Neural crest cell (in vitro differentiated cells): Measurements from ENCODE around the gene IGF2R. TPM values are rescaled to one million over a fixed set of nuclear protein-coding genes. Genes with fewer than 3 reads are reported as not detected.

Experiments
- DNase-seq: peaks from one replicate; pipeline ENCODE4 v3.0.0; 2021; ENCODE audit warnings: low read depth, mixed read lengths, low spot score
- H3K27ac Mint-ChIP-seq: one replicate; pipeline ENCODE4 v1.8.0; 2021; ENCODE audit warnings: mild to moderate bottlenecking, mixed read lengths; ENCODE audit not compliant: unreplicated experiment
- H3K27me3 Mint-ChIP-seq: 2 replicates; pipeline ENCODE4 v1.8.0; 2021; ENCODE audit warnings: low read depth, mild to moderate bottlenecking, mixed read lengths
- H3K36me3 Mint-ChIP-seq: 2 replicates; pipeline ENCODE4 v1.8.0; 2021; ENCODE audit warnings: low read depth, mild to moderate bottlenecking, mixed read lengths
- H3K4me1 Mint-ChIP-seq: 2 replicates; pipeline ENCODE4 v1.8.0; 2021; ENCODE audit warnings: mixed read lengths
- H3K4me3 Mint-ChIP-seq: one replicate; pipeline ENCODE4 v1.8.0; 2021; ENCODE audit warnings: mild to moderate bottlenecking, mixed read lengths
- H3K9me3 Mint-ChIP-seq: 2 replicates; pipeline ENCODE4 v1.8.0; 2021; ENCODE audit warnings: mixed read lengths
- CTCF ChIP-seq: fragments of 200-600 bp; sonication (generic); conservative IDR thresholded peaks from 2 replicates; pipeline ENCODE4 v1.5.0; 2021; ENCODE audit warnings: antibody characterized with exemption, mild to moderate bottlenecking
- total RNA-seq: library from RNA; stranded (reverse); gene quantifications from 2 replicates; pipeline ENCODE4 v1.2.1, GENCODE V29; 2021

Gene IGF2R
- total RNA-seq, 1 donor from 2014 or later, result 97.3 TPM

- Mint-ChIP-seq H3K9me3 (peaks cover 3% of the 10 kb centered on the region), H3K27me3 (no peaks in the 10 kb centered on the region), H3K4me3 (no peak overlapping the region), H3K27ac (no peak overlapping the region), H3K4me1 (peaks cover 14% of the 10 kb centered on the region), H3K36me3 (peaks cover 37% of the 10 kb centered on the region)
- no peak for TF ChIP-seq CTCF
- no peak for DNase-seq
These were observed 148.3 kb downstream of the IGF2R start for GRCh38 chr6:160117137-160117536.

GRCh38 chr6:160118620-160119229 lies 149.8 kb downstream of the IGF2R start:
- H3K4me1 Mint-ChIP-seq, result peaks cover 14% of the 10 kb centered on the region
- peaks cover 31% of the 10 kb centered on the region for H3K36me3 Mint-ChIP-seq
- no peak overlapping the region for H3K4me3 Mint-ChIP-seq
- H3K9me3 Mint-ChIP-seq, result peaks cover 8% of the 10 kb centered on the region
- H3K27ac Mint-ChIP-seq, result no peak overlapping the region
- no peaks in the 10 kb centered on the region for H3K27me3 Mint-ChIP-seq
- no peak for TF ChIP-seq CTCF
- DNase-seq, result no peak

GRCh38 chr6:160120087-160120486 lies 151.2 kb downstream of the IGF2R start:
- no peak for TF ChIP-seq CTCF
- Mint-ChIP-seq H3K27me3 (no peaks in the 10 kb centered on the region), H3K27ac (no peak overlapping the region), H3K4me1 (peaks cover 14% of the 10 kb centered on the region), H3K4me3 (no peak overlapping the region), H3K9me3 (peaks cover 12% of the 10 kb centered on the region), H3K36me3 (peaks cover 34% of the 10 kb centered on the region)
- DNase-seq, result no peak

- DNase-seq, result no peak
- Mint-ChIP-seq H3K9me3 (peaks cover 12% of the 10 kb centered on the region), H3K4me3 (no peak within 1 kb of the TSS), H3K27ac (no peak within 1 kb of the TSS), H3K4me1 (peaks cover 14% of the 10 kb centered on the region), H3K36me3 (peaks cover 28% of the 10 kb centered on the region), H3K27me3 (no peaks in the 10 kb centered on the region)
- TF ChIP-seq CTCF, result no peak
These were observed 152.7 kb downstream of the IGF2R start, which contains the start of gene SLC22A1 for GRCh38 chr6:160121558-160121957. TSS of gene SLC22A1 (plus strand) at chr6:160121815. CDS start at chr6:160121936, 121 bp downstream.

GRCh38 chr6:160121981-160122380 lies 153.1 kb downstream of the IGF2R start:
- Mint-ChIP-seq H3K27me3 (no peaks in the 10 kb centered on the region), H3K4me3 (no peak overlapping the region), H3K27ac (no peak overlapping the region), H3K9me3 (peaks cover 12% of the 10 kb centered on the region), H3K36me3 (peaks cover 28% of the 10 kb centered on the region), H3K4me1 (peaks cover 14% of the 10 kb centered on the region)
- no peak for TF ChIP-seq CTCF
- no peak for DNase-seq
